NCI-H2227 (cell line): ENCODE data around the gene SNCG.

Experiments
- DNase-seq: peaks from one replicate; lab custom pipeline; 2025; ENCODE audit not compliant: unreplicated experiment; lab: John Stamatoyannopoulos, UW

SNCG gene

GRCh38 chr10:86960003-86960862, 1.8 kb downstream of the SNCG start:
- no peak for DNase-seq

GRCh38 chr10:86960863-86961434, 2.5 kb downstream of the SNCG start:
- DNase-seq: no peak

- DNase-seq: no peak
These were observed 3.2 kb downstream of the SNCG start for GRCh38 chr10:86961481-86962091.

- no peak for DNase-seq
These were observed 4.0 kb downstream of the SNCG start for GRCh38 chr10:86962136-86962980.

GRCh38 chr10:86962981-86963310, 4.5 kb downstream of the SNCG start:
- no peak for DNase-seq

- DNase-seq: no peak
These were observed 5.0 kb downstream of the SNCG start for GRCh38 chr10:86963341-86963919.

GRCh38 chr10:86964061-86964846, 5.9 kb downstream of the SNCG start:
- no peak for DNase-seq

- no peak for DNase-seq
These were observed 6.4 kb downstream of the SNCG start for GRCh38 chr10:86964847-86965190.

- DNase-seq: no peak
These were observed 7.7 kb downstream of the SNCG start for GRCh38 chr10:86965986-86966654.

- no peak for DNase-seq
These were observed 9.1 kb downstream of the SNCG start for GRCh38 chr10:86967481-86967941.

GRCh38 chr10:86968271-86968993, 10.0 kb downstream of the SNCG start, which contains the start of gene ADIRF:
TSS of gene ADIRF (plus strand) at chr10:86968482. CDS start at chr10:86968545, 63 bp downstream.
- no peak for DNase-seq

- no peak for DNase-seq
These were observed 10.6 kb downstream of the SNCG start for GRCh38 chr10:86968994-86969355.

GRCh38 chr10:86969421-86970041, 11.1 kb downstream of the SNCG start:
- DNase-seq: no peak

GRCh38 chr10:86970162-86970981, 12.0 kb downstream of the SNCG start:
- no peak for DNase-seq

- DNase-seq: peak; percentile 66
These were observed 12.5 kb downstream of the SNCG start for GRCh38 chr10:86970982-86971231.

- peak; percentile 85 for DNase-seq
These were observed 13.0 kb downstream of the SNCG start for GRCh38 chr10:86971232-86971991.
